ENCODE data around the gene ACER1. TPM values are rescaled to one million over a fixed set of nuclear protein-coding genes. Genes with fewer than 3 reads are reported as not detected.

The ACER1 gene
- polyA plus RNA-seq, 1 donor (not counting 4 experiments of a cell fraction or from before 2014, with no cell fraction given) = 0.38 TPM

- dilution Hi-C loops (cut with MboI; ENCODE audit: extremely low pct_ligation_motif_present, low sequenced_read_pairs) = loop anchor here (25.0 kb wide), 1 partner anchor 243 kb away; no protein-coding TSS in a partner anchor
- TF ChIP-seq CTCF (optimal IDR thresholded peaks at IDR 0.05 in 1 of 3, IDR thresholded peaks at IDR 0.05 in 1 of 3, conservative IDR thresholded peaks at IDR 0.05 in 1 of 3; ENCODE audit: extremely low read depth in 1 of 3, insufficient read depth in 2 of 3, low read length in 3 of 3) = peak in 2 of 3 experiments; percentile 62 to 77
- no peak for TF ChIP-seq EZH2 (IDR thresholded peaks at IDR 0.05; ENCODE audit: low read length)
- Histone ChIP-seq H3K4me2 (ENCODE audit: control insufficient read depth, extremely low read depth, insufficient read depth, low read depth, low read length) (peak within 1 kb of the TSS; percentile 82), H3K9me3 (ENCODE audit: control insufficient read depth, low read depth, low read length) (no peaks in the 10 kb centered on the region), H3K4me3 (ENCODE audit: control insufficient read depth in 2 of 3, extremely low read depth in 1 of 3, insufficient read depth in 2 of 3, low read depth in 1 of 3, low read length in 3 of 3) (peak within 1 kb of the TSS; percentile 87 to 89 (median 87)), H3K27ac (ENCODE audit: control insufficient read depth, insufficient read depth, low read length) (peak within 1 kb of the TSS; percentile 61), H3K27me3 (ENCODE audit: control insufficient read depth, extremely low read depth, insufficient read depth, low read length) (no peaks in the 10 kb centered on the region), H2AFZ (ENCODE audit: control insufficient read depth, low read length) (peak within 1 kb of the TSS; percentile 59), H3K36me3 (ENCODE audit: control insufficient read depth in 2 of 2, extremely low read depth in 1 of 2, insufficient read depth in 2 of 2, low read length in 2 of 2) (peaks cover 0 to 3% of the 10 kb centered on the region in 2 experiments), H3K4me1 (ENCODE audit: control insufficient read depth, extremely low read depth, insufficient read depth, low read length) (peaks cover 5% of the 10 kb centered on the region), H3K9ac (ENCODE audit: control insufficient read depth, extremely low read depth, insufficient read depth, low read length) (peak within 1 kb of the TSS; percentile 80), H3K9me1 (ENCODE audit: control insufficient read depth, extremely low read depth, insufficient read depth, low read length) (no peaks in the 10 kb centered on the region), H4K20me1 (ENCODE audit: control insufficient read depth, extremely low read depth, insufficient read depth, low read length) (peaks cover 15% of the 10 kb centered on the region), H3K79me2 (ENCODE audit: control insufficient read depth, insufficient read depth, low read length) (peaks cover 42% of the 10 kb centered on the region)
- no peak for FAIRE-seq
- DNase-seq (ENCODE audit: low read depth, low spot score) = peak; percentile 67
Observed at GRCh38 chr19:6279931-6280591, 53.4 kb downstream of the ACER1 start, which contains the start of gene MLLT1. Gene MLLT1, minus strand, starts transcription at chr19:6279975. Its CDS starts 191 bp downstream, at chr19:6279784.

- H3K27me3 ChIP-seq (ENCODE audit: control insufficient read depth, extremely low read depth, insufficient read depth, low read length) = no peaks in the 10 kb centered on the region
- H4K20me1 ChIP-seq (ENCODE audit: control insufficient read depth, extremely low read depth, insufficient read depth, low read length) = peaks cover 17% of the 10 kb centered on the region
- H3K36me3 ChIP-seq (ENCODE audit: control insufficient read depth in 2 of 2, extremely low read depth in 1 of 2, insufficient read depth in 2 of 2, low read length in 2 of 2) = peaks cover 0 to 3% of the 10 kb centered on the region in 2 experiments
- H3K79me2 ChIP-seq (ENCODE audit: control insufficient read depth, insufficient read depth, low read length) = peaks cover 47% of the 10 kb centered on the region
- peak overlapping the region; percentile 80 for H3K9ac ChIP-seq (ENCODE audit: control insufficient read depth, extremely low read depth, insufficient read depth, low read length)
- no peaks in the 10 kb centered on the region for H3K9me1 ChIP-seq (ENCODE audit: control insufficient read depth, extremely low read depth, insufficient read depth, low read length)
- dilution Hi-C loops (cut with MboI; ENCODE audit: extremely low pct_ligation_motif_present, low sequenced_read_pairs) = loop anchor here (25.0 kb wide), 1 partner anchor 242 kb away; no protein-coding TSS in a partner anchor
- no peak overlapping the region for H2AFZ ChIP-seq (ENCODE audit: control insufficient read depth, low read length)
- no peaks in the 10 kb centered on the region for H3K9me3 ChIP-seq (ENCODE audit: control insufficient read depth, low read depth, low read length)
- peaks cover 7% of the 10 kb centered on the region for H3K4me1 ChIP-seq (ENCODE audit: control insufficient read depth, extremely low read depth, insufficient read depth, low read length)
- TF ChIP-seq CTCF (optimal IDR thresholded peaks at IDR 0.05 in 1 of 3, IDR thresholded peaks at IDR 0.05 in 1 of 3, conservative IDR thresholded peaks at IDR 0.05 in 1 of 3; ENCODE audit: extremely low read depth in 1 of 3, insufficient read depth in 2 of 3, low read length in 3 of 3) = no peak
- TF ChIP-seq EZH2 (IDR thresholded peaks at IDR 0.05; ENCODE audit: low read length) = no peak
- peak overlapping the region; percentile 87 to 89 (median 87) for H3K4me3 ChIP-seq (ENCODE audit: control insufficient read depth in 2 of 3, extremely low read depth in 1 of 3, insufficient read depth in 2 of 3, low read depth in 1 of 3, low read length in 3 of 3)
- DNase-seq (ENCODE audit: low read depth, low spot score) = no peak
- peak overlapping the region; percentile 61 for H3K27ac ChIP-seq (ENCODE audit: control insufficient read depth, insufficient read depth, low read length)
- no peak for FAIRE-seq
- H3K4me2 ChIP-seq (ENCODE audit: control insufficient read depth, extremely low read depth, insufficient read depth, low read depth, low read length) = no peak overlapping the region
Observed at GRCh38 chr19:6279620-6279930, 53.8 kb downstream of the ACER1 start.

All from keratinocyte (primary cell).